Effector memory CD8-positive, alpha-beta T cell (primary cell): ENCODE measurements around the gene ERP44.
"Not testable (repeated sequence)": the region's sequence is repeated elsewhere in the genome, so short reads cannot be mapped to it uniquely, and the experiment has no call there.

ENCODE experiments used
- ATAC-seq: fragments of 150-1000 bp; cut with Tn5 transposase; replicated peaks from 2 replicates; pipeline ENCODE4 v1.10.0; 2021; ENCODE audit warnings: mild to moderate bottlenecking, moderate library complexity
- DNase-seq, 3 experiments: peaks; one replicate each; pipeline ENCODE4 v3.0.0; 2021
- H3K27ac Mint-ChIP-seq, 2 donors: one replicate each; pipeline ENCODE4 v1.8.0; 2022; ENCODE audit warnings: mild to moderate bottlenecking in 2 of 2, mixed read lengths in 2 of 2, moderate library complexity in 2 of 2
- H3K27me3 Mint-ChIP-seq, 2 donors: one replicate each; pipeline ENCODE4 v1.8.0; 2022; ENCODE audit warnings: mixed read lengths in 2 of 2
- H3K36me3 Mint-ChIP-seq: one replicate; pipeline ENCODE4 v1.8.0; 2022; ENCODE audit warnings: mild to moderate bottlenecking, moderate library complexity, mixed read lengths; ENCODE audit not compliant: insufficient read depth
- H3K4me1 Mint-ChIP-seq, 2 donors: one replicate each; pipeline ENCODE4 v1.8.0; 2022; ENCODE audit warnings: low read depth in 2 of 2, mixed read lengths in 2 of 2
- H3K4me3 Mint-ChIP-seq, 2 donors: one replicate each; pipeline ENCODE4 v1.8.0; 2022; ENCODE audit warnings: mild to moderate bottlenecking in 2 of 2, mixed read lengths in 2 of 2, moderate library complexity in 2 of 2
- H3K9me3 Mint-ChIP-seq, 2 donors: one replicate each; pipeline ENCODE4 v1.8.0; 2022; ENCODE audit warnings: mixed read lengths in 2 of 2

The ERP44 gene

DNA sequence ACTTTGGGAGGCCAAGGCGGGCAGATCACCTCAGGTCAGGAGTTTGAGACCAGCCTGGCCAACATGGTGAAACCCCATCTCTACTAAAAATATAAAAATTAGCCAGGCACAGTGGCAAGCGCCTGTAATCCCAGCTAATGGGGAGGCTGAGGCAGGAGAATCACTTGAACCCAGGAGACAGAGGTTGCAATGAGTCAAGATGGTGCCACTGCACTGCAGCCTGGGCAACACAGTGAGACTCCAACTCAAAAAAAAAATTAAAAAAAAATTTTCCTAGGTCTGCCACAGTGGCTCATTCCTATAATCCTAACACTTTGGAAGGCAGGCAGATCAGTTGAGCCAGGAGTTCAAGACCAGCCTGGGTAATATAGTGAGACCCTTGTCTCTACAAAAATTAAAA, 4.4 kb downstream of the ERP44 start:
- not testable (repeated sequence) for DNase-seq, H3K27ac Mint-ChIP-seq, ATAC-seq, H3K4me3 Mint-ChIP-seq, H3K27me3 Mint-ChIP-seq, H3K9me3 Mint-ChIP-seq
- H3K36me3 Mint-ChIP-seq = peaks cover 13% of the 10 kb centered on the region
- peaks cover 26 to 62% of the 10 kb centered on the region in 2 donors for H3K4me1 Mint-ChIP-seq

DNA sequence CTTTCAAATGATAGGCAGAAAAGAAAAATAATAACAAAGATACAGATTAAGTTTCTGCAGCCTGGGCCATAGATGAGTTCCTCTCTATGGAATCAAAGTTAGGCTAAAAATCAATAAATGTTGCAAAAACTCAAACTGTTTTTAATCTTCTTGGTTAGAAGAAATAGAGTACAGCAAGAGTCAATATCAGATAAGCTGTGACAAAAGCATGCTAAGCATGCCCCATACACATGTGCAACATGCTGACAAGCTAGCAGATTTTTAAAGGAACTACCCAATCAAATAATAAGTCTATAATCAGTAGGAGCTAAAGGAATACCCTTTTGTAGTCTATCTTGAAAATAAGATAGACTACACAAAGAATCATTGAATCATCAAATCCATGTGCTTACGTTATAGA, 6.7 kb downstream of the ERP44 start:
- Mint-ChIP-seq H3K9me3 (no peaks in the 10 kb centered on the region), H3K4me1 (peaks cover 31 to 75% of the 10 kb centered on the region in 2 donors), H3K4me3 (no peak overlapping the region), H3K27me3 (no peaks in the 10 kb centered on the region), H3K36me3 (no peaks in the 10 kb centered on the region), H3K27ac (no peak overlapping the region)
- DNase-seq = no peak
- ATAC-seq = no peak

GRCh38 chr9:100091650-100092049, 7.2 kb downstream of the ERP44 start:
- Mint-ChIP-seq H3K4me3 (no peak overlapping the region), H3K27ac (no peak overlapping the region), H3K27me3 (no peaks in the 10 kb centered on the region), H3K4me1 (peaks cover 31 to 77% of the 10 kb centered on the region in 2 donors), H3K36me3 (no peaks in the 10 kb centered on the region), H3K9me3 (no peaks in the 10 kb centered on the region)
- no peak for ATAC-seq
- no peak for DNase-seq

- no peak for ATAC-seq
Observed at GRCh38 chr9:100090880-100091279, 7.9 kb downstream of the ERP44 start.

GRCh38 chr9:100088202-100088601, 10.6 kb downstream of the ERP44 start:
- H3K36me3 Mint-ChIP-seq = no peaks in the 10 kb centered on the region
- ATAC-seq (no peak), DNase-seq (no peak)
- no peaks in the 10 kb centered on the region for H3K9me3 Mint-ChIP-seq
- H3K4me3 Mint-ChIP-seq = peak overlapping the region; percentile 53 to 68
- H3K27ac Mint-ChIP-seq = peak overlapping the region; percentile 24 to 81
- H3K27me3 Mint-ChIP-seq = no peaks in the 10 kb centered on the region
- peaks cover 41 to 86% of the 10 kb centered on the region in 2 donors for H3K4me1 Mint-ChIP-seq

More at GRCh38 chr9:100090880-100091279, 7.9 kb downstream of the ERP44 start:
- DNase-seq = no peak
- H3K36me3 Mint-ChIP-seq = no peaks in the 10 kb centered on the region
- H3K4me3 Mint-ChIP-seq = no peak overlapping the region
- H3K4me1 Mint-ChIP-seq = peaks cover 31 to 79% of the 10 kb centered on the region in 2 donors
- no peaks in the 10 kb centered on the region for H3K9me3 Mint-ChIP-seq
- no peaks in the 10 kb centered on the region for H3K27me3 Mint-ChIP-seq
- no peak overlapping the region for H3K27ac Mint-ChIP-seq

DNA sequence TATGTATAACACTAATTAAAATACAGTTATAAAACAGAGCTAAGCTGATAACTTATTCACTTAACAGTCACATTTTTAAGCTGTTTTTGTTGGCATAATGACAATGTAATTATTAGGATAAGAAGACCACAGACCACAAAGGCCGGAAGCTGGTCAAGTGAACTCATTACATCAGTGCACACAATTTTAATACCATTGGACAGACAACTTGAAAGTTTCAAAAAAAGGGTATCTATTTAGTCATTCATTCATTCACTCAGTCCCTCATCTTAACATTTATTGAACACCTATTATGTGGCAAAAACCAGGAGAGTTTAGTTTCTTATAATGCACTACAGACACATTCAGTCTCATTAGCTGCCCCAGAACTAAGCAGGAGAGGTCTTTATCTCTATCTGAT, 11.6 kb downstream of the ERP44 start:
- no peaks in the 10 kb centered on the region for H3K27me3 Mint-ChIP-seq
- peaks cover 43 to 87% of the 10 kb centered on the region in 2 donors for H3K4me1 Mint-ChIP-seq
- H3K4me3 Mint-ChIP-seq = peak overlapping the region; percentile 53 to 68
- DNase-seq = peak in 1 of 3 experiments; percentile 13
- ATAC-seq = peak; percentile 44
- H3K36me3 Mint-ChIP-seq = no peaks in the 10 kb centered on the region
- H3K27ac Mint-ChIP-seq = peak overlapping the region; percentile 24 to 81
- no peaks in the 10 kb centered on the region for H3K9me3 Mint-ChIP-seq

DNA sequence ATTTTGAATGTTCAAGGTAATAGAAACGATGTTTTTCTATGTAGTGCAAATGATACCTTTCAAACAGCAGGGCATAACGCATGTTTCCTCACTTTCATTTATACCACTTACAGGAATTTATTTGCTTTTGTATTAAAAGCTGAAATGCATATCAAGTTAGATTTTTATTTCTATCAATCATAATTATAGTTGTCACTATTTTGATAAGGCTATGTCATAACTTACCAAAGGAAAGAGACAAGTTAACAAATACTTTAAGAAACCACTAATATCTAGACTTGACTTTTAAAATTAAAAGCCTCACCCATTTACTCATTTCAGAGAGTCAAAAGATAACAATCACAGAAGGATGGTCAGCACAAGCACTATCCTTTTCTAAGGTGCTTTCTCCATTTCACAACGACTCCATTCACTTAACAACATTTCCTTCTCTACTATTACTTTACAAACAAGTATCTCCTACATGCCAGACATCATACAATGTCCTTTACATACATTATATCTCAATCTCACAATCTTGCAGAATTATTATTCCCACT, 12.6 kb downstream of the ERP44 start:
- ATAC-seq (no peak), DNase-seq (no peak)
- Mint-ChIP-seq H3K9me3 (no peaks in the 10 kb centered on the region), H3K27ac (no peak overlapping the region), H3K4me3 (peak overlapping the region in 1 of 2 donors; percentile 68), H3K36me3 (no peaks in the 10 kb centered on the region), H3K4me1 (peaks cover 48 to 89% of the 10 kb centered on the region in 2 donors), H3K27me3 (no peaks in the 10 kb centered on the region)

DNA sequence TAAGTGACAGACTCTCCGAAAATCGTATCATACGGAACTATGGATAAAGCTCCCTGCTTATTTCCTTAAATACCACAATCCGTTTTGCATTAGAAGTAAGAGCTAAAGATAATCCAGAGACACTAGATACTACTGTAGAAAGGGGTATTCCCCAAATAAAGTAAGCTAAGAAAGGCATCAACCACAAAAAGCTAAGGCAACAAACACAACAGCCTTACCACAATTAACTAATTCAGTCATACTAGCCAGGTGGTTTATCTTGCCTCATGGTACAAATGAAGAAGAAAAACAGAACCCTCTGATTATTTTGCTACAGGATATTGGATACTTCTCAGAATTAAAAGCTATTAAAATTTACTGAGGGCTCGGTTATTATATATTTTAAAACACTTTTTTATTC, 14.1 kb downstream of the ERP44 start:
- DNase-seq (no peak), ATAC-seq (peak; percentile 86)
- peak overlapping the region in 1 of 2 donors; percentile 61 for H3K4me3 Mint-ChIP-seq
- H3K9me3 Mint-ChIP-seq = no peaks in the 10 kb centered on the region
- no peaks in the 10 kb centered on the region for H3K27me3 Mint-ChIP-seq
- no peak overlapping the region for H3K27ac Mint-ChIP-seq
- peaks cover 53 to 88% of the 10 kb centered on the region in 2 donors for H3K4me1 Mint-ChIP-seq
- H3K36me3 Mint-ChIP-seq = no peaks in the 10 kb centered on the region

DNA sequence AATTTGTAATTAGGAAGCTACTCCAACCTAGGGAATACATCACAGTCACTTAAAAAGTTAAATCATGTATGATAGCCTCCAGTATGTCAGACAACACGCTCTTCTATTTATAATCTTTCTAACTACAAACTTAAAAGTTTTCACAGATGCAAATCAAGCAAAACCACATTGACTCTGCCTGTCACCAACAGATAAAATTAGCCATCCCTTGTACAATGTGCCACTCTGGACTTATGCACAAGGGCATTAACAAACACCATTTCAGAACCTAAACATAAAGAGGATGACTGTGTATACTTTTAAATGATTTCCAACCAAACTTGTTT, 14.7 kb downstream of the ERP44 start:
- no peaks in the 10 kb centered on the region for H3K9me3 Mint-ChIP-seq
- H3K27me3 Mint-ChIP-seq = no peaks in the 10 kb centered on the region
- ATAC-seq (peak; percentile 46), DNase-seq (no peak)
- peak overlapping the region; percentile 55 to 57 for H3K27ac Mint-ChIP-seq
- H3K4me1 Mint-ChIP-seq = peaks cover 52 to 87% of the 10 kb centered on the region in 2 donors
- H3K4me3 Mint-ChIP-seq = peak overlapping the region; percentile 41 to 61
- no peaks in the 10 kb centered on the region for H3K36me3 Mint-ChIP-seq

DNA sequence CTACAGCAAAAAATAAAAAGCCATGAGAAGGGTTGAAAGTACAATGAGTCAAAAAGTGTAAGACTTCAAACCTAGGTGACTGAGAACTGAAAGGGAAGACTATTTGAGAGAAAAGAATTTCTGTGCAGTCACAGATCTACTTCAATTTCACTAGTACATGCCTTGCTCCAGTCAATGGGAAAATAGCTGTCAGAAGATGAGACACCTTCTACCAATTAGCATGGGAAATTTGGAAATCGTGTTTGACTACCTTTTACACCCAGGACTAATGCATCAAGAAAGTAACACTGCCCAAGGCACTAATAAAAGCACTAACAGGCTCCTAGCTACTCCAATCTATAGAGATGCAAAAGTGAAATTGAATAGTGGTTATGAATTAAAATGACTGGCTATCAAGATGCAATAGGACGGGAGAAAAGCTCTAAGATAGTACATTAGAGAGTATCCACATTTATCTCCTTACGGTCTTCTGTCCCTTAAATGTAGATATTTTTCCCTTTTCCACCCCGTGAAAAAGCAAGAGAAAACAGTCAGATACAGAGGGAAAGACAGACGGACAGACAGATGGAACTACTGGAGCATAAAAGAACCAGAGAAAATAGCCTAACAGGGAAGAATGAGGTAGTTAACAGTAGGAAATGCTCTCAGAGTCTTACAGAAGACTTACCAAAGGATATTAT, 15.2 kb downstream of the ERP44 start:
- no peaks in the 10 kb centered on the region for H3K9me3 Mint-ChIP-seq
- H3K27ac Mint-ChIP-seq = peak overlapping the region; percentile 55 to 57
- H3K36me3 Mint-ChIP-seq = no peaks in the 10 kb centered on the region
- no peak for ATAC-seq
- peaks cover 51 to 86% of the 10 kb centered on the region in 2 donors for H3K4me1 Mint-ChIP-seq
- peak overlapping the region; percentile 41 to 61 for H3K4me3 Mint-ChIP-seq
- DNase-seq = no peak
- no peaks in the 10 kb centered on the region for H3K27me3 Mint-ChIP-seq

- ATAC-seq (no peak), DNase-seq (no peak)
- H3K27ac Mint-ChIP-seq = peak overlapping the region in 1 of 2 donors; percentile 57
- H3K9me3 Mint-ChIP-seq = no peaks in the 10 kb centered on the region
- peak overlapping the region in 1 of 2 donors; percentile 61 for H3K4me3 Mint-ChIP-seq
- peaks cover 45 to 83% of the 10 kb centered on the region in 2 donors for H3K4me1 Mint-ChIP-seq
- no peaks in the 10 kb centered on the region for H3K27me3 Mint-ChIP-seq
- H3K36me3 Mint-ChIP-seq = no peaks in the 10 kb centered on the region
Observed at GRCh38 chr9:100082782-100083181, 16.0 kb downstream of the ERP44 start.

DNA sequence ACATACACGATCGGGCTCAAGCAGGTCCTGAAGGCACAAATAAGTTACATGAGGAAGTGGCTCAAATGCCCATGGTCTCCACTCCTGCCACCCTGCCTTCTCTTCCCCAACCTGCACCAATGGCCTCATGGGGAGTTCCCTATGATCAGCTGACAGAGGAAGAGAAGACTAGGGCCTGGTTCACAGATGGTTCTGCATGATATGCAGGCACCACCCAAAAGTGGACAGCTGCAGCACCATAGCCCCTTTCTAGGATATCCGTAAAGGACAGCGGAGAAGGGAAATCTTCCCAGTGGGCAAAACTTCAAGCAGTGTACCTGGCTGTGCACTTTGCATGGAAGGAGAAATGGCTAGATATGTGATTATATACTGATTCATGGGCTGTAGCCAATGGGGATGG, 22.5 kb downstream of the ERP44 start:
- H3K27ac Mint-ChIP-seq, H3K9me3 Mint-ChIP-seq, H3K27me3 Mint-ChIP-seq, DNase-seq, H3K4me3 Mint-ChIP-seq, ATAC-seq, H3K36me3 Mint-ChIP-seq: not testable (repeated sequence)
- H3K4me1 Mint-ChIP-seq = peaks cover 32 to 42% of the 10 kb centered on the region in 2 donors

GRCh38 chr9:100074989-100075388, 23.8 kb downstream of the ERP44 start:
- ATAC-seq (no peak), DNase-seq (no peak)
- no peaks in the 10 kb centered on the region for H3K27me3 Mint-ChIP-seq
- H3K4me1 Mint-ChIP-seq = peaks cover 30 to 42% of the 10 kb centered on the region in 2 donors
- peaks cover 3% of the 10 kb centered on the region for H3K36me3 Mint-ChIP-seq
- H3K4me3 Mint-ChIP-seq = no peak overlapping the region
- H3K27ac Mint-ChIP-seq = no peak overlapping the region
- H3K9me3 Mint-ChIP-seq = no peaks in the 10 kb centered on the region

- Mint-ChIP-seq H3K36me3 (peaks cover 5% of the 10 kb centered on the region), H3K4me3 (no peak overlapping the region), H3K27ac (peak overlapping the region in 1 of 2 donors; percentile 31), H3K27me3 (no peaks in the 10 kb centered on the region), H3K9me3 (no peaks in the 10 kb centered on the region), H3K4me1 (peaks cover 30 to 44% of the 10 kb centered on the region in 2 donors)
- no peak for ATAC-seq
- DNase-seq = no peak
Observed at GRCh38 chr9:100074093-100074492, 24.7 kb downstream of the ERP44 start.
